Superior temporal gyrus (tissue), 1 donor: ENCODE data around the gene GRPR.
A peak's percentile ranks its signal among the peaks of the same experiment; 100 is the strongest.

Source experiments
- DNase-seq: peaks from one replicate; pipeline ENCODE4 v3.0.0-alpha.2; 2016; ENCODE audit errors: extremely low spot score

The GRPR gene

GRCh38 chrX:16123222-16123786, at the start of gene GRPR:
Gene GRPR, plus strand, starts transcription at chrX:16123565. Its CDS starts 389 bp downstream, at chrX:16123954.
- DNase-seq = peak; percentile 77

- DNase-seq = no peak
These were observed 48.3 kb upstream of the GRPR start for GRCh38 chrX:16075087-16075486.

- DNase-seq = no peak
These were observed 46.5 kb upstream of the GRPR start for GRCh38 chrX:16076834-16077233.

GRCh38 chrX:16077811-16078210, 45.6 kb upstream of the GRPR start:
- DNase-seq = no peak

GRCh38 chrX:16081357-16081756, 42.0 kb upstream of the GRPR start:
- no peak for DNase-seq

GRCh38 chrX:16082470-16083085, 40.8 kb upstream of the GRPR start:
- no peak for DNase-seq

- DNase-seq = no peak
These were observed 36.3 kb upstream of the GRPR start for GRCh38 chrX:16087076-16087475.

GRCh38 chrX:16089086-16089485, 34.3 kb upstream of the GRPR start:
- DNase-seq = no peak

- DNase-seq = no peak
These were observed 27.2 kb upstream of the GRPR start for GRCh38 chrX:16096141-16096540.

- no peak for DNase-seq
These were observed 22.7 kb upstream of the GRPR start for GRCh38 chrX:16100673-16101072.

- no peak for DNase-seq
These were observed 21.8 kb upstream of the GRPR start for GRCh38 chrX:16101581-16101980.

- no peak for DNase-seq
These were observed 19.7 kb upstream of the GRPR start for GRCh38 chrX:16103625-16104024.

GRCh38 chrX:16112428-16112827, 10.9 kb upstream of the GRPR start:
- DNase-seq = no peak

GRCh38 chrX:16113978-16114565, 9.3 kb upstream of the GRPR start:
- no peak for DNase-seq

GRCh38 chrX:16114611-16115010, 8.8 kb upstream of the GRPR start:
- no peak for DNase-seq

GRCh38 chrX:16119353-16120220, 3.8 kb upstream of the GRPR start:
- peak; percentile 8 for DNase-seq

GRCh38 chrX:16120431-16120830, 2.9 kb upstream of the GRPR start:
- DNase-seq = no peak

GRCh38 chrX:16124201-16124600, 836 bp downstream of the GRPR start:
- no peak for DNase-seq

GRCh38 chrX:16125520-16126149, 2.3 kb downstream of the GRPR start:
- DNase-seq = no peak

- no peak for DNase-seq
These were observed 7.3 kb downstream of the GRPR start for GRCh38 chrX:16130707-16131106.

- no peak for DNase-seq
These were observed 11.6 kb downstream of the GRPR start for GRCh38 chrX:16134936-16135335.

- DNase-seq = no peak
These were observed 12.7 kb downstream of the GRPR start for GRCh38 chrX:16136080-16136479.
